Posterior vena cava (tissue), 2 donors: ENCODE results near the gene SFMBT2. TPM values are rescaled to one million over a fixed set of nuclear protein-coding genes. Genes with fewer than 3 reads are reported as not detected.

Experiments
- DNase-seq: peaks from one replicate; pipeline ENCODE4 v3.0.0-alpha.2; 2020; ENCODE audit warnings: low spot score
- intact Hi-C, 2 donors: fragments of 100-400 bp; cut with DNase I; formaldehyde crosslinking; loops; one replicate each; pipeline versions ENCODE4 v1.14.1 to v1.14.2; 2022 to 2023
- total RNA-seq, 2 donors: library from RNA; stranded (reverse); fragmentation: NEBNext Ultra II Directional; extraction: Animal tissue kit (Norgen Biotek cat#: 25700); gene quantifications; one replicate each; pipeline ENCODE4 v1.2.1, GENCODE V29; 2021
- donor health status: DM: yes; HTN: yes; CAD: no.
- donor health status: DM: yes; HTN: yes; CAD: no.

Gene SFMBT2
- total RNA-seq, 2 donors from 2014 or later: 8.9 to 12.4 TPM

- DNase-seq: no peak
- intact Hi-C loops: no loop called here
Observed at GRCh38 chr10:7151538-7151937, 259.3 kb downstream of the SFMBT2 start.

DNA sequence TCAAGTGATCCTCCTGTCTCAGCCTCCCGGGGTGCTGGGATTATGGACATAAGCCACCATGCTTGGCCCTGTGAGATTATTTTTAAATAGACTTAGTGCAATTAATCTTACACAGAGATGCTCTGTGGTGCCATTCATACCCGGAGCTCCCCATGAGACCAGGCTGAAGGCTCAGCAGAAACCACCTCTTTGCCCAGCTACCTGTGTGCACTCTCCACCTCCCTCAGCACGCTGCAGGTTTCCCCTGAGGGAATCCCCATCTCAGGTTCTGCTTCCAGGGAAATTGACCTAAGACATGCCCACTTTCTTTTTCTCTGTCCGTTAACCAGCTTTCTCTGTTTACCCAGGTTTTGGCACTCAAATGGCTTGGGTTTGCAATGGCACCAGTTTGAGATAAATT is 260.5 kb downstream of the SFMBT2 start:
- intact Hi-C loops: no loop called here
- DNase-seq: no peak

- intact Hi-C loops: no loop called here
- DNase-seq: no peak
Observed at GRCh38 chr10:7146189-7146588, 264.6 kb downstream of the SFMBT2 start.

- intact Hi-C loops: no loop called here
- no peak for DNase-seq
Observed at GRCh38 chr10:7136016-7136415, 274.8 kb downstream of the SFMBT2 start.

DNA sequence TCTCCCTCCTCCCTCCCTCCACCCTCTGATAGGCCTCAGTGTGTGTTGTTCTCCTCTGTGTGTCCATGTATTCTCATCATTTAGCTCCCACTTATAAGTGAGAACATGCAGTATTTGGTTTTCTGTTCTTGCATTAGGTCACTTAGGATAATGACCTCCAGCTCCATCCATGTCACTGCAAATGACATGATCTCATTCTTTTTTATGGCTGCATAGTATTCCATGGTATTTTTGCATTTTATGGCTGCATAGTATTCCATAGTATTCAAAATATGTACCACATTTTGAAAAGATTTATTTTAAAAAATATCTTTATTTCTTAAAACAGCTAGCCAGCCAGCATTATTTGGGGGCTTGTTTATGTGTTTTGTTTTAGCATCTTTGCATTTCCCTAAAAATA is 275.6 kb downstream of the SFMBT2 start:
- intact Hi-C loops: no loop called here

DNA sequence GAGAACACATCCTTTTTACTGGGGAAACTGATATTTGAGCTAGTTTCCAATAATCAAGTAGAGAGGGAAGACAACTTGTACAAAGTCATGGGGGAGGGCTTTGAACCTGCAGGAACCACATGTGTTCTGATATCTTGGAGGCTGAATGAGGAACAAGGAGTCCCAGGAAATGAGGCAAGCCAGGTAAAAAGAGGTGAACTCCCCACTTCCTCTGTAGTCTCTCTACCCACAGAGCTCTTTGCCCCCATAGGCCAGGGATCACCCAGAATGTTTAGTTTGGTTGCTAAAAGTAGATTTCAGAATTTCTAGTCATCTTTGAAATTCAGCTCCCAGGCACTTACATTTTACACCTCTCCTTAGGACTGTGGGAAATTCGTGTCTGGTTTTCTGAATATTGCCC is 276.4 kb downstream of the SFMBT2 start:
- intact Hi-C loops: no loop called here
- no peak for DNase-seq

More for the DNA sequence above, 275.6 kb downstream of the SFMBT2 start:
- no peak for DNase-seq

- DNase-seq: no peak
- intact Hi-C loops: no loop called here
Observed at GRCh38 chr10:7133958-7134357, 276.9 kb downstream of the SFMBT2 start.

GRCh38 chr10:7133278-7133677 is 277.6 kb downstream of the SFMBT2 start:
- DNase-seq: no peak
- intact Hi-C loops: no loop called here

- intact Hi-C loops: no loop called here
- DNase-seq: no peak
Observed at GRCh38 chr10:7130191-7130911, 280.5 kb downstream of the SFMBT2 start.

DNA sequence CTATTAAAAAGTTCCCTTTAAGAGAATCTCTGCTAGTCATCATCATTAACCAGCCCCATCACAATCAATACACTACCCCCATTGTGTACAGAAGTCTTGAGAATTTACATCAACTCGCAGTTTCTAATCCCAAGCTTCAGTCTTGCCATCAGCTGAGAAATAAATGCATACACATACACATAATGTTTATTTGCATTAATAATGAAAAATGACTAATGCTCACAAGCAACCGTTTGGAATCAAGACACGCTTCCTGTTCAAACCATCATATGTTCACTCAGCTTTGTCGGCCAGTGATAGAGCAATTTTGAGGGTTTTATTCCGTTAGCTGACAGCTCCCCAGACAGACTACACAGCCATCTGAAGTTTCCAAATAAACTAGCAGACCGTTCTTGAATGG is 287.1 kb downstream of the SFMBT2 start:
- no peak for DNase-seq
- intact Hi-C loops: no loop called here

DNA sequence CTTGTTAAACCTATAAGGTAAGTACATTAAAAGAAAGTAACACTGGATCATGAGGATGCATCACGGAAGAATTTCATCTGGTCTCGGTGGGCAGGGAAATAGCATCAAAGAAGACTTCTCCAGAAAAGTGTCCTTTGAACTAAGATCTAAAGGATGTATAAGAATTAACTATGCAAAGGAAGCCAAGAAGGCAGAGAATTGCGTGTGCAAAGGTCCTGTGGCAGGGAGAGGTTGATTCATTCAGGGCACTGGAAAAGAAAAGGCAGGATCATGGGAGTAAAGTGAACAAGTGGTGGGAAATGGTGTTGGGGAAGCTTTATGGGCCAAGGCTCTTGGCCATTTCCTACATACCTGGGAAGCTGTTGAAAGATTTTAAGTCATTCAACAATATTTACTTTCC is 288.3 kb downstream of the SFMBT2 start:
- intact Hi-C loops: no loop called here
- DNase-seq: no peak

- intact Hi-C loops: no loop called here
- DNase-seq: peak; percentile 85
Observed at GRCh38 chr10:7121154-7121797, 289.6 kb downstream of the SFMBT2 start.

DNA sequence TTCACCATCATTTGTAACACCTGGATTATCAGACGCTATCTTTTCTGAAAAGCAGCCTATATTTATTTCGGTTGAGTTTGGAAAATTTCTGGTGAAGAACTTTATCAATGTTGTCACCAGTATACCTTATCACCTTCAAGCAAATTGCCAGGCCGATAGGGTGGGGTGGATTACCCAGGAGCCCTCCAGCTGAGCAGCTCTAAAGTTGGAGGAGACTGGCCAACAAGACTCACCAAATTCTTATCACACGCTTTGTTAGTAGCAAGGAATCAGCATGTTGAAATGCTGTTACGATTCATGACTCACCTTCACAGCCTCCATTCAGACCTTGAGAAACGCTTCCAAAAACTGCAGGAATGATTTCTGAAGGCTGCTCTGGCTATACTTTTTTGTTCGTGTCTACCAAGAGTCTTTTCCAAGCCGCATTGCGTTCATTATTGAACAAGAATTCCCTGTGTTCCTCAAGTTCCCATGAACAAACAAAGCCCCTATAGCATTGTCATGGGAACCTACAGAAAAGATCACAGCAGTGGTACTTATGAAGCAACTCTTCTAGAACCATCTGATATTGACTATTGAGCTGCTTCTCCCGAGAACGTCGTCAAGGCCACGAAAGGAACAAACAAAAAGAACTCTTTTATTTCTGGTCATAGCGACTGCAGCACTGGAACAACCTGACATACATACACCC is 291.4 kb downstream of the SFMBT2 start:
- intact Hi-C loops: no loop called here
- no peak for DNase-seq

GRCh38 chr10:7117806-7118674 is 292.8 kb downstream of the SFMBT2 start:
- no peak for DNase-seq
- intact Hi-C loops: no loop called here

DNA sequence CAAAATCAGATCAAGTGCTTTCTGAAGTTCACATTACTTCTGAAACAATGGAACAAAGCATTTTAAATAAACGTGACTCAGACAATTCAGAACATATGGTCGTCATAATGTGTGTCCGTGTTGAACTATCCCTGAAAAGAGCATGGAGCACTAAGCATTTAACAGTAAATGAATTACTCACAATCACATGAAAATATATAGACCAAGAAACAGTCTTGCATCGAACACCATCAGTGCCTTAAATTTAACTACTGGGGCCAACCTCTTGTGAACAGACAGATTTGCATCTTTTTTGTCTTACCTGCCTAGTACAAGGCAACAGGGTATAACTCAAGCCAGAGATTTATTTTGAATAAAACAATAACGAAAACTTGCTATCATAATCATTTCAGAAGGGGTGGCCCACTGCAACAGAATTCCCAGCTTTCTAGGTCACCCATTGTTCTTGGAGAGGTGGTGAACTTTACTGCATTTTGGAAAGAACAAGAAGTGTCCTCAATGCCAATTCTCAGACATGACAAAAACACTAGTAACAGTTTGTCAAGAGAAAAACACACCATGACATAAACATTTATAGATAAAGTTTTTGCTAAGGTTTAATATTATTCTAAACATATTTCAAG is 293.5 kb downstream of the SFMBT2 start:
- intact Hi-C loops: no loop called here

GRCh38 chr10:7111561-7111960 is 299.3 kb downstream of the SFMBT2 start:
- intact Hi-C loops: no loop called here
- DNase-seq: no peak

More for the DNA sequence above, 293.5 kb downstream of the SFMBT2 start:
- DNase-seq: no peak

GRCh38 chr10:7111089-7111488 is 299.7 kb downstream of the SFMBT2 start:
- no peak for DNase-seq
- intact Hi-C loops: no loop called here
